Panc1 (cell line): ENCODE results near the gene TNRC6C. TPM values are rescaled to one million over a fixed set of nuclear protein-coding genes. Genes with fewer than 3 reads are reported as not detected.

ENCODE experiments used
- ATAC-seq: fragments of 200-7000 bp; cut with Tn5 transposase; 2 replicates; pipeline ENCODE4 v1.9.1; 2020; ENCODE audit warnings: mild to moderate bottlenecking, moderate library complexity
- BruUV-seq: library from RNA; stranded (reverse); fragments of 400-500 nt; replicated peaks from 2 replicates; lab custom pipeline; 2021; lab: Mats Ljungman, UMichigan
- CTCF ChIA-PET: fragments of 300-600 bp; sonication (Branson Sonifier 250); formaldehyde crosslinking; loops from one replicate; lab custom pipeline; 2022; ENCODE audit warnings: antibody characterized with exemption; lab: Charles Lee
- POLR2A ChIA-PET: fragments of 300-600 bp; sonication (Branson Sonifier 250); formaldehyde crosslinking; loops from one replicate; lab custom pipeline; 2022; ENCODE audit warnings: antibody characterized with exemption; lab: Charles Lee
- DNase-seq: peaks from one replicate; pipeline ENCODE4 v3.0.0-alpha.2; 2010; ENCODE audit warnings: low read depth, low spot score
- H3K27ac ChIP-seq: 2 replicates; pipeline ENCODE4 v1.5.1; 2011; ENCODE audit warnings: mild to moderate bottlenecking, low read length, inconsistent platforms
- H3K27me3 ChIP-seq: fragments of 200-500 bp; sonication (Bioruptor generic); 2 replicates; pipeline ENCODE4 v1.6.0; 2014; ENCODE audit warnings: low read length, inconsistent platforms; ENCODE audit not compliant: control insufficient read depth, insufficient read depth
- H3K36me3 ChIP-seq: fragments of 200-500 bp; sonication (Bioruptor generic); 2 replicates; pipeline ENCODE4 v1.5.1; 2014; ENCODE audit warnings: inconsistent platforms, mild to moderate bottlenecking, low read length, moderate library complexity; ENCODE audit not compliant: control insufficient read depth, insufficient read depth
- H3K4me1 ChIP-seq: 2 replicates; pipeline ENCODE4 v1.5.1; 2011; ENCODE audit warnings: inconsistent platforms, mild to moderate bottlenecking, low read length, moderate library complexity; ENCODE audit not compliant: control insufficient read depth, insufficient read depth
- H3K4me3 ChIP-seq, 2 experiments: 2 replicates each; pipeline ENCODE4 v1.5.1; 2011 to 2012; ENCODE audit warnings: low read depth in 2 of 2, low read length in 2 of 2, mild to moderate bottlenecking in 2 of 2, inconsistent platforms in 1 of 2, moderate library complexity in 1 of 2
- H3K9me3 ChIP-seq: fragments of 200-500 bp; sonication (Bioruptor generic); 2 replicates; pipeline ENCODE4 v1.5.1; 2014; ENCODE audit warnings: low read depth, mild to moderate bottlenecking, inconsistent platforms, low read length, moderate library complexity; ENCODE audit not compliant: control insufficient read depth, insufficient read depth
- CTCF ChIP-seq: fragments of 450-650 bp; IDR thresholded peaks from 2 replicates; pipeline ENCODE4 v1.5.1; 2017; ENCODE audit warnings: mild to moderate bottlenecking
- POLR2AphosphoS5 ChIP-seq: IDR thresholded peaks from 2 replicates; pipeline ENCODE4 v1.6.1; 2012; ENCODE audit warnings: mild to moderate bottlenecking, low read depth, low read length, moderate library complexity
- REST ChIP-seq, 2 experiments: IDR thresholded peaks; 2 replicates each; pipeline ENCODE4 v1.6.1; 2011 to 2012; ENCODE audit warnings: low read depth in 2 of 2, control low read depth in 1 of 2, low read length in 1 of 2, mild to moderate bottlenecking in 1 of 2, moderate library complexity in 1 of 2; ENCODE audit not compliant: insufficient read depth in 1 of 2
- SIN3A ChIP-seq: IDR thresholded peaks from 2 replicates; pipeline ENCODE4 v1.6.1; 2012; ENCODE audit warnings: low read depth, mild to moderate bottlenecking, low read length, moderate library complexity, borderline replicate concordance; ENCODE audit not compliant: insufficient read depth
- TCF7L2 ChIP-seq: IDR thresholded peaks from 2 replicates; pipeline ENCODE4 v1.6.1; 2011; ENCODE audit warnings: mild to moderate bottlenecking, low read depth, low read length, inconsistent platforms
- in situ Hi-C: cut with HindIII; loops from 2 replicates; pipeline ENCODE4 v1.10.0; 2016; ENCODE audit warnings: low sequenced_read_pairs, low pct_unique_long_range_greater_than_20kb
- intact Hi-C: fragments of 100-400 bp; cut with micrococcal nuclease; formaldehyde crosslinking; loops from one replicate; pipeline ENCODE4 v1.10.0; 2022; ENCODE audit not compliant: unreplicated experiment
- total RNA-seq: library from RNA; stranded (reverse); gene quantifications from one replicate; pipeline ENCODE4 v1.2.1, GENCODE V29; 2021; ENCODE audit not compliant: unreplicated experiment

The TNRC6C gene
- total RNA-seq, 1 experiment from 2014 or later, result 10.1 TPM

GRCh38 chr17:78007647-78008046, 49.1 kb downstream of the TNRC6C start:
- intact Hi-C loops (no loop called here), in situ Hi-C loops (no loop called here)
- H3K27ac ChIP-seq, result no peak overlapping the region
- POLR2A ChIA-PET, result no interaction called here
- H3K27me3 ChIP-seq, result no peaks in the 10 kb centered on the region
- CTCF ChIA-PET, result no interaction called here
- no peaks in the 10 kb centered on the region for H3K4me1 ChIP-seq
- H3K4me3 ChIP-seq, result no peak overlapping the region
- H3K9me3 ChIP-seq, result no peaks in the 10 kb centered on the region
- no peaks in the 10 kb centered on the region for H3K36me3 ChIP-seq
- no peak for ATAC-seq
- DNase-seq, result no peak
- TF ChIP-seq POLR2AphosphoS5 (no peak), REST (IDR thresholded peaks at IDR 0.05; ENCODE audit: insufficient read depth in 1 of 2, low read depth in 2 of 2, low read length in 1 of 2) (no peak), TCF7L2 (no peak), SIN3A (no peak), CTCF (no peak)
- no TSS peak for BruUV-seq

- Histone ChIP-seq H3K9me3 (no peaks in the 10 kb centered on the region), H3K36me3 (no peaks in the 10 kb centered on the region), H3K27me3 (no peaks in the 10 kb centered on the region), H3K27ac (no peak overlapping the region), H3K4me1 (no peaks in the 10 kb centered on the region), H3K4me3 (no peak overlapping the region)
- BruUV-seq, result no TSS peak
- intact Hi-C loops (loop anchor here (10.0 kb wide), 1 partner anchor 96 kb away; no protein-coding TSS in a partner anchor), in situ Hi-C loops (no loop called here)
- TF ChIP-seq TCF7L2 (no peak), REST (IDR thresholded peaks at IDR 0.05; ENCODE audit: insufficient read depth in 1 of 2, low read depth in 2 of 2, low read length in 1 of 2) (no peak), CTCF (no peak), POLR2AphosphoS5 (no peak), SIN3A (no peak)
- ChIA-PET POLR2A (no interaction called here), CTCF (interaction anchor here (0.6 kb wide), 1 partner anchor 60 kb away, joined by 11 read pairs; no protein-coding TSS in a partner anchor)
- ATAC-seq (no peak), DNase-seq (no peak)
Measured at GRCh38 chr17:78010759-78011158, 52.3 kb downstream of the TNRC6C start.
